Endodermal cell (in vitro differentiated cells): ENCODE results near the gene DLG1. TPM values are rescaled to one million over a fixed set of nuclear protein-coding genes. Genes with fewer than 3 reads are reported as not detected.

Experiments
- DNase-seq: peaks from one replicate; pipeline ENCODE4 v3.0.0-alpha.2; 2017
- H3K27ac ChIP-seq: 2 replicates; pipeline ENCODE4 v1.5.1; 2013; ENCODE audit warnings: mild to moderate bottlenecking, low read depth, low read length, moderate library complexity
- H3K27me3 ChIP-seq: 2 replicates; pipeline ENCODE4 v1.6.1; 2013; ENCODE audit warnings: mild to moderate bottlenecking, low read length, moderate library complexity; ENCODE audit not compliant: insufficient read depth, control insufficient read depth, poor library complexity, severe bottlenecking
- H3K36me3 ChIP-seq: 2 replicates; pipeline ENCODE4 v1.7.0; 2013; ENCODE audit warnings: mild to moderate bottlenecking, low read length, moderate library complexity; ENCODE audit not compliant: control insufficient read depth, insufficient read depth
- H3K4me1 ChIP-seq: one replicate; pipeline ENCODE4 v1.7.0; 2013; ENCODE audit warnings: low read length; ENCODE audit not compliant: control insufficient read depth, insufficient read depth
- H3K4me3 ChIP-seq: 2 replicates; pipeline ENCODE4 v1.5.1; 2013; ENCODE audit warnings: mild to moderate bottlenecking, low read length, moderate library complexity
- H3K9ac ChIP-seq: 2 replicates; pipeline ENCODE4 v1.6.1; 2013; ENCODE audit warnings: mild to moderate bottlenecking, low read length, moderate library complexity; ENCODE audit not compliant: poor library complexity, severe bottlenecking; ENCODE audit errors: extremely low read depth
- H3K9me3 ChIP-seq: 2 replicates; pipeline ENCODE4 v1.6.1; 2013; ENCODE audit warnings: mild to moderate bottlenecking, low read length, moderate library complexity; ENCODE audit not compliant: control insufficient read depth
- H3K27ac Mint-ChIP-seq: 2 replicates; pipeline ENCODE4 v1.8.0; 2020; ENCODE audit warnings: mixed read lengths
- H3K27me3 Mint-ChIP-seq: 2 replicates; pipeline ENCODE4 v1.8.0; 2021; ENCODE audit warnings: mild to moderate bottlenecking, mixed read lengths; ENCODE audit not compliant: insufficient read depth
- H3K36me3 Mint-ChIP-seq: 2 replicates; pipeline ENCODE4 v1.8.0; 2020; ENCODE audit warnings: low read depth, mixed read lengths
- H3K4me1 Mint-ChIP-seq: 2 replicates; pipeline ENCODE4 v1.8.0; 2020; ENCODE audit warnings: mixed read lengths
- H3K4me3 Mint-ChIP-seq: 2 replicates; pipeline ENCODE4 v1.8.0; 2020; ENCODE audit warnings: mild to moderate bottlenecking, moderate library complexity, mixed read lengths
- H3K9me3 Mint-ChIP-seq: 2 replicates; pipeline ENCODE4 v1.8.0; 2020; ENCODE audit warnings: mild to moderate bottlenecking, mixed read lengths
- WGBS, 2 experiments: methylation state at CpG; one replicate each; pipeline versions ENCODE4 v1.1.5 to v1.1.7; 2013; ENCODE audit warnings: missing lambda C conversion rate in 2 of 2, mixed read lengths in 1 of 2; ENCODE audit not compliant: insufficient coverage in 1 of 2, insufficient read length in 1 of 2; 5-methylcytosine and 5-hydroxymethylcytosine counted together
- long read RNA-seq, 4 experiments: library from polyadenylated mRNA in 2 of 4; library from RNA in 1 of 4; library from capped mRNA in 1 of 4; stranded (forward) in 3 of 4; unstranded in 1 of 4; transcript quantifications; one replicate each; pipeline ENCODE4 v2.0.0, GENCODE V29; 2020 to 2021; ENCODE audit warnings: inconsistent platforms in 1 of 4
- polyA plus RNA-seq, 2 experiments: library from polyadenylated mRNA; stranded (reverse); fragments of 50-300 nt; gene quantifications; one replicate each; pipeline ENCODE4 v1.2.3, GENCODE V29; 2013
- total RNA-seq, 2 donors: library from RNA; stranded (reverse); fragmentation: NEBNext Ultra II Directional in 1 of 2; extraction: Animal tissue kit (Norgen Biotek cat#: 25700) in 1 of 2; gene quantifications; 2 replicates in 1 of 2; 3 replicates in 1 of 2; pipeline ENCODE4 v1.2.1, GENCODE V29; 2021
- TF ChIP-seq, protein P1 (sequence below): fragments of 200-600 bp; sonication (generic); conservative IDR thresholded peaks from 2 replicates; pipeline ENCODE4 v1.5.0; 2021; ENCODE audit warnings: antibody characterized with exemption, mild to moderate bottlenecking

The DLG1 gene
- 10 to 100 TPM; 78.7 to 96.9 TPM for total RNA-seq
- polyA plus RNA-seq (2013, experiment 1 of 2) = 68.2 TPM
- 64.7 TPM for polyA plus RNA-seq (2013, experiment 2 of 2)
- long read RNA-seq, experiment 1, partial matches to known transcripts = 5 of 18 reads
- long read RNA-seq, experiment 1, other reads (novel, unspliced or antisense) = 13 of 18 reads
- long read RNA-seq, experiment 2, full-length matches to known transcripts = 6 of 77 reads
- long read RNA-seq, experiment 2, partial matches to known transcripts = 11 of 77 reads
- long read RNA-seq, experiment 2, other reads (novel, unspliced or antisense) = 60 of 77 reads
- long read RNA-seq, experiment 3, full-length matches to known transcripts = 8 of 56 reads
- long read RNA-seq, experiment 3, partial matches to known transcripts = 15 of 56 reads
- long read RNA-seq, experiment 3, other reads (novel, unspliced or antisense) = 33 of 56 reads
- long read RNA-seq, experiment 4, partial matches to known transcripts = 20 of 32 reads
- long read RNA-seq, experiment 4, other reads (novel, unspliced or antisense) = 8 of 32 reads

DNA sequence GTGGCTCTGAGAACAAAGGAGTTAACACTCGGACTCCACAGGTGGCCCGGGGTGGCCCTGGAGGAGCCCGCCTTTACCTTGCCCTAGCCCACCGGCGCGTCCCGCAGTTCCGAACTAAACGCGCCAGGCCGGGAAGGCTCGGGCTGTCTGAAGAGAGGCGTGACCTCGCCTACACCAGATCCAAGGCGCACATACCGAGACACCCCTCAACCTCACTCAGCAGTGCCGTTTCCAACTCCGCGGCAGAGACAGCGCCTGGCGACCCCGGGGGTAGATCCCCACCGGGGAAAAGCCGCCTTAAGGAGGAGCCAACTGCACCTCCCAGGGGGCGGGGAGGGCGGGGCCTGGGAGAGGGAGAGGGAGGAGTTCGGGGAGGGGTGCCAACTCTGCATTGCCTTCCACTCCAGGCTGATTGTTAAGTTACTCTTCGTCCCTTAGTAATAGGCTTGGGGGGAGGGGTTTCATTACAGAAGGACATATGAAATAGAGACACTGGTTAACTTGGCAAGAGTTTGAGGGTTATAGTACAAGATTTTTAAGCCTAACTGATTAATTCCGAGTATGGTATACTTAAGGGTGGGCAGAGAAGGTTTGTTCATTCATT lies at the start of gene DLG1:
Gene DLG1, minus strand, starts transcription at position 272 of the 604 bp plus-strand sequence. CDS start 1,408 bp downstream, outside the sequence.
- Histone ChIP-seq H3K4me1 (no peaks in the 10 kb centered on the region), H3K9me3 (no peaks in the 10 kb centered on the region), H3K27me3 (peaks cover 44% of the 10 kb centered on the region), H3K9ac (peak within 1 kb of the TSS; percentile 84), H3K4me3 (peak within 1 kb of the TSS; percentile 90), H3K27ac (peak within 1 kb of the TSS; percentile 87), H3K36me3 (peaks cover 27% of the 10 kb centered on the region)
- TF ChIP-seq, protein P1, sequence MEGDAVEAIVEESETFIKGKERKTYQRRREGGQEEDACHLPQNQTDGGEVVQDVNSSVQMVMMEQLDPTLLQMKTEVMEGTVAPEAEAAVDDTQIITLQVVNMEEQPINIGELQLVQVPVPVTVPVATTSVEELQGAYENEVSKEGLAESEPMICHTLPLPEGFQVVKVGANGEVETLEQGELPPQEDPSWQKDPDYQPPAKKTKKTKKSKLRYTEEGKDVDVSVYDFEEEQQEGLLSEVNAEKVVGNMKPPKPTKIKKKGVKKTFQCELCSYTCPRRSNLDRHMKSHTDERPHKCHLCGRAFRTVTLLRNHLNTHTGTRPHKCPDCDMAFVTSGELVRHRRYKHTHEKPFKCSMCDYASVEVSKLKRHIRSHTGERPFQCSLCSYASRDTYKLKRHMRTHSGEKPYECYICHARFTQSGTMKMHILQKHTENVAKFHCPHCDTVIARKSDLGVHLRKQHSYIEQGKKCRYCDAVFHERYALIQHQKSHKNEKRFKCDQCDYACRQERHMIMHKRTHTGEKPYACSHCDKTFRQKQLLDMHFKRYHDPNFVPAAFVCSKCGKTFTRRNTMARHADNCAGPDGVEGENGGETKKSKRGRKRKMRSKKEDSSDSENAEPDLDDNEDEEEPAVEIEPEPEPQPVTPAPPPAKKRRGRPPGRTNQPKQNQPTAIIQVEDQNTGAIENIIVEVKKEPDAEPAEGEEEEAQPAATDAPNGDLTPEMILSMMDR = no peak
- H3K27me3 Mint-ChIP-seq = peaks cover 41% of the 10 kb centered on the region
- peak; percentile 95 for DNase-seq
- WGBS, 2 experiments = 0% methylated on average over 29 of the region's 29 CpGs; no CpG with 5 or more reads in 1 of the 2 experiments
- peak within 1 kb of the TSS; percentile 94 for H3K27ac Mint-ChIP-seq
- H3K36me3 Mint-ChIP-seq = peaks cover 22% of the 10 kb centered on the region
- H3K9me3 Mint-ChIP-seq = no peaks in the 10 kb centered on the region
- peaks cover 15% of the 10 kb centered on the region for H3K4me1 Mint-ChIP-seq
- peak within 1 kb of the TSS; percentile 91 for H3K4me3 Mint-ChIP-seq

DNA sequence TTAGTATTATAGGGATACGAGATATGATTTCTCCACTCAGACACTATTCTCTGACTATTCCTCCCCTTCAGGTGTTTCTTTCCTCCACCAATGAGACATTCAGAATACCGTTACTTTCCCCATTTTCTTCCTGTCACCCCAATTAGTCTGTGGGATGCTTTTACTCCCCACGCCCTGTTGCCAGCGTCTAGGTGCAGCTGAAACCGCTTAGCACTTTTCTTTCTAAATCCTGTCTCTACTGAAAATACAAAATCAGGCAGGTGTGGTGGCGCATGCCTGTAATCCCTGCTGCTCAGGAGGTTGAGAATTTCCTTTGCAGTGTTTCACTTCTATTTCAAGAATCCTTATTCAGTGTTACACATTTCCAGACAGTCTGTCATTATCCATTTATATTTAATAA lies 49.6 kb upstream of the DLG1 start:
- H3K36me3 ChIP-seq = no peaks in the 10 kb centered on the region
- 97 to 98% methylated on average over 6 of the region's 6 CpGs for WGBS, 2 experiments
- no peak overlapping the region for H3K4me3 ChIP-seq
- H3K27me3 ChIP-seq = no peaks in the 10 kb centered on the region
- Mint-ChIP-seq H3K9me3 (no peaks in the 10 kb centered on the region), H3K27ac (no peak overlapping the region), H3K36me3 (no peaks in the 10 kb centered on the region), H3K27me3 (peaks cover 2% of the 10 kb centered on the region), H3K4me1 (peaks cover 3% of the 10 kb centered on the region), H3K4me3 (no peak overlapping the region)
- H3K9ac ChIP-seq = no peak overlapping the region
- DNase-seq = no peak
- no peaks in the 10 kb centered on the region for H3K9me3 ChIP-seq
- H3K4me1 ChIP-seq = no peaks in the 10 kb centered on the region
- no peak overlapping the region for H3K27ac ChIP-seq
- TF ChIP-seq, protein P1 = no peak

DNA sequence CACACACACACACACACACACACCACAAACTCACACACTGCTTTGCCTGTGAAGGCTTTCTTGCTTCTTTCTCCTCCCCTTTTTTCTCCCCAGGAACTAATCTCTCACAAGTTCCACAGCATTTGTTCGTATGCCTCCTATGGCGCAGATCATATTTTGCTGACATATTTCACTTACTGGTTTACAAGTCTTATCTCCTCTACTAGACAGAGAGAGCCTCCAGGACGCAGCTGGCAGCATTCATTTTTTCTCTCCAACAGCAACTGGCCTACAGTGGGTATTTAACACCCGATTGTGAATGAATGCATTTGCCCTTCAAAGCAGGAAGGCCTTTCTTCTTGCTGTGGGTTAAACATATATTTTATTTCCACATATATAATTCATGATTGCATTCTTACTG lies 47.0 kb upstream of the DLG1 start:
- no peaks in the 10 kb centered on the region for H3K36me3 ChIP-seq
- TF ChIP-seq, protein P1 = no peak
- Mint-ChIP-seq H3K27me3 (peaks cover under 1% of the 10 kb centered on the region), H3K27ac (no peak overlapping the region), H3K9me3 (no peaks in the 10 kb centered on the region), H3K36me3 (no peaks in the 10 kb centered on the region), H3K4me3 (no peak overlapping the region), H3K4me1 (peaks cover 6% of the 10 kb centered on the region)
- DNase-seq = no peak
- H3K27ac ChIP-seq = no peak overlapping the region
- H3K9me3 ChIP-seq = no peaks in the 10 kb centered on the region
- no peaks in the 10 kb centered on the region for H3K4me1 ChIP-seq
- H3K4me3 ChIP-seq = no peak overlapping the region
- WGBS, 2 experiments = 91% methylated on average over 3 to 4 of the region's 4 CpGs
- no peaks in the 10 kb centered on the region for H3K27me3 ChIP-seq
- H3K9ac ChIP-seq = no peak overlapping the region
